NCI-H2171 (cell line): ENCODE data around the gene DMAC2.
"Not testable (repeated sequence)": the region's sequence is repeated elsewhere in the genome, so short reads cannot be mapped to it uniquely, and the experiment has no call there.

Source experiments
- DNase-seq: peaks from one replicate; lab custom pipeline; 2025; lab: John Stamatoyannopoulos, UW

DMAC2 gene

GRCh38 chr19:41422456-41422855 is 17.3 kb downstream of the DMAC2 start:
- DNase-seq, result no peak

- no peak for DNase-seq
Measured at GRCh38 chr19:41421973-41422372, 17.7 kb downstream of the DMAC2 start.

GRCh38 chr19:41421314-41421713 is 18.4 kb downstream of the DMAC2 start:
- DNase-seq, result no peak

- DNase-seq, result no peak
Measured at GRCh38 chr19:41420101-41420880, 19.4 kb downstream of the DMAC2 start.

- DNase-seq, result no peak
Measured at GRCh38 chr19:41416194-41416674, 23.5 kb downstream of the DMAC2 start.

- DNase-seq, result peak; percentile 36
Measured at GRCh38 chr19:41415154-41415571, 24.5 kb downstream of the DMAC2 start.

- DNase-seq, result no peak
Measured at GRCh38 chr19:41414461-41414860, 25.3 kb downstream of the DMAC2 start.

- no peak for DNase-seq
Measured at GRCh38 chr19:41413947-41414346, 25.8 kb downstream of the DMAC2 start.

GRCh38 chr19:41412953-41413352 is 26.8 kb downstream of the DMAC2 start:
- DNase-seq, result no peak

GRCh38 chr19:41411968-41412265 is 27.8 kb downstream of the DMAC2 start:
- no peak for DNase-seq

GRCh38 chr19:41411100-41411967 is 28.4 kb downstream of the DMAC2 start:
- no peak for DNase-seq

- DNase-seq, result no peak
Measured at GRCh38 chr19:41410336-41411054, 29.2 kb downstream of the DMAC2 start.

GRCh38 chr19:41409288-41409687 is 30.4 kb downstream of the DMAC2 start:
- no peak for DNase-seq

- DNase-seq, result not testable (repeated sequence)
Measured at GRCh38 chr19:41408846-41409245, 30.9 kb downstream of the DMAC2 start.

- no peak for DNase-seq
Measured at GRCh38 chr19:41408256-41408655, 31.5 kb downstream of the DMAC2 start.

GRCh38 chr19:41407271-41407670 is 32.4 kb downstream of the DMAC2 start:
- DNase-seq, result no peak

- no peak for DNase-seq
Measured at GRCh38 chr19:41405776-41406175, 33.9 kb downstream of the DMAC2 start.

- no peak for DNase-seq
Measured at GRCh38 chr19:41403181-41403970, 36.3 kb downstream of the DMAC2 start.

- no peak for DNase-seq
Measured at GRCh38 chr19:41402010-41402409, 37.7 kb downstream of the DMAC2 start.

GRCh38 chr19:41401483-41401882 is 38.2 kb downstream of the DMAC2 start:
- no peak for DNase-seq

- DNase-seq, result no peak
Measured at GRCh38 chr19:41399525-41399924, 40.2 kb downstream of the DMAC2 start.

- no peak for DNase-seq
Measured at GRCh38 chr19:41399091-41399490, 40.6 kb downstream of the DMAC2 start.
